Left ventricle myocardium inferior (tissue), 1 donor: ENCODE results near the gene DEFB131B. TPM values are rescaled to one million over a fixed set of nuclear protein-coding genes. Genes with fewer than 3 reads are reported as not detected.

ENCODE experiments used
- DNase-seq: peaks from one replicate; pipeline ENCODE4 v3.0.0-alpha.2; 2020
- H3K27ac ChIP-seq: fragments of 200-600 bp; replicated peaks from 2 replicates; pipeline ENCODE4 v1.8.0; 2021
- H3K27me3 ChIP-seq: fragments of 200-600 bp; 2 replicates; pipeline ENCODE4 v1.8.0; 2021; ENCODE audit warnings: low read depth
- H3K36me3 ChIP-seq: fragments of 200-600 bp; 2 replicates; pipeline ENCODE4 v1.8.0; 2021
- H3K4me1 ChIP-seq: fragments of 200-600 bp; 2 replicates; pipeline ENCODE4 v1.8.0; 2021
- H3K4me3 ChIP-seq: fragments of 200-600 bp; 2 replicates; pipeline ENCODE4 v1.8.0; 2021; ENCODE audit warnings: mild to moderate bottlenecking, moderate library complexity
- H3K9me3 ChIP-seq: fragments of 200-600 bp; replicated peaks from 2 replicates; pipeline ENCODE4 v1.8.0; 2021
- intact Hi-C: fragments of 100-400 bp; cut with micrococcal nuclease; formaldehyde crosslinking; loops from one replicate; pipeline ENCODE4 v1.11.0; 2022
- total RNA-seq: library from RNA; stranded (reverse); fragmentation: NEBNext Ultra II Directional; extraction: Animal tissue kit (Norgen Biotek cat#: 25700); gene quantifications from one replicate; pipeline ENCODE4 v1.2.1, GENCODE V29; 2021
- TF ChIP-seq, protein P1 (sequence below): fragments of 200-600 bp; IDR thresholded peaks from 2 replicates; pipeline ENCODE4 v1.8.0; 2021; ENCODE audit warnings: antibody characterized with exemption, mild to moderate bottlenecking, borderline replicate concordance
- donor health status: DM: no; HTN: yes; CAD: no; lungs with severe emphysema.

DEFB131B gene
- total RNA-seq, 1 donor from 2014 or later = not detected

DNA sequence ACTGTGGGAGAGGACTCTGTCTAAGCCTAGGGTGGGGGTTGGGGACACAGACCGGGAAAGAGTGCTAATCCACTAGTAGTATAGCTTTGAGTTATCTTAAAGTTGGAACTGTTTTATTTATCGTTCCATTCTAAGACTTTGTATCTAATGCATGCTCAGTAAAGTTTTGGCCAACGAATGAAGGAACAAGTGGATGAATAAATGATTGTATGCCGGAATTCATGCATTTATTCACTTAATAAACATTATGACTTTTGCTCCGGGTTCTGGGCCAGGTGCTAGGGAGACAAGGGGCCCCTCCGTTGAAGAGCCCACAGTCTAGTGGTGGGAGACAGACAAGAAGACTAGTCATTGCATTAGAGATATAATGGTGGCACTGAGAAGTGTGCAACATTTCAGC, 51.2 kb downstream of the DEFB131B start:
- H3K4me3 ChIP-seq = peak overlapping the region; percentile 83
- no peaks in the 10 kb centered on the region for H3K9me3 ChIP-seq
- intact Hi-C loops = no loop called here
- no peaks in the 10 kb centered on the region for H3K27me3 ChIP-seq
- peaks cover 67% of the 10 kb centered on the region for H3K4me1 ChIP-seq
- no peak overlapping the region for H3K27ac ChIP-seq
- H3K36me3 ChIP-seq = peaks cover 6% of the 10 kb centered on the region
- TF ChIP-seq, protein P1, sequence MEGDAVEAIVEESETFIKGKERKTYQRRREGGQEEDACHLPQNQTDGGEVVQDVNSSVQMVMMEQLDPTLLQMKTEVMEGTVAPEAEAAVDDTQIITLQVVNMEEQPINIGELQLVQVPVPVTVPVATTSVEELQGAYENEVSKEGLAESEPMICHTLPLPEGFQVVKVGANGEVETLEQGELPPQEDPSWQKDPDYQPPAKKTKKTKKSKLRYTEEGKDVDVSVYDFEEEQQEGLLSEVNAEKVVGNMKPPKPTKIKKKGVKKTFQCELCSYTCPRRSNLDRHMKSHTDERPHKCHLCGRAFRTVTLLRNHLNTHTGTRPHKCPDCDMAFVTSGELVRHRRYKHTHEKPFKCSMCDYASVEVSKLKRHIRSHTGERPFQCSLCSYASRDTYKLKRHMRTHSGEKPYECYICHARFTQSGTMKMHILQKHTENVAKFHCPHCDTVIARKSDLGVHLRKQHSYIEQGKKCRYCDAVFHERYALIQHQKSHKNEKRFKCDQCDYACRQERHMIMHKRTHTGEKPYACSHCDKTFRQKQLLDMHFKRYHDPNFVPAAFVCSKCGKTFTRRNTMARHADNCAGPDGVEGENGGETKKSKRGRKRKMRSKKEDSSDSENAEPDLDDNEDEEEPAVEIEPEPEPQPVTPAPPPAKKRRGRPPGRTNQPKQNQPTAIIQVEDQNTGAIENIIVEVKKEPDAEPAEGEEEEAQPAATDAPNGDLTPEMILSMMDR = no peak
- no peak for DNase-seq

DNA sequence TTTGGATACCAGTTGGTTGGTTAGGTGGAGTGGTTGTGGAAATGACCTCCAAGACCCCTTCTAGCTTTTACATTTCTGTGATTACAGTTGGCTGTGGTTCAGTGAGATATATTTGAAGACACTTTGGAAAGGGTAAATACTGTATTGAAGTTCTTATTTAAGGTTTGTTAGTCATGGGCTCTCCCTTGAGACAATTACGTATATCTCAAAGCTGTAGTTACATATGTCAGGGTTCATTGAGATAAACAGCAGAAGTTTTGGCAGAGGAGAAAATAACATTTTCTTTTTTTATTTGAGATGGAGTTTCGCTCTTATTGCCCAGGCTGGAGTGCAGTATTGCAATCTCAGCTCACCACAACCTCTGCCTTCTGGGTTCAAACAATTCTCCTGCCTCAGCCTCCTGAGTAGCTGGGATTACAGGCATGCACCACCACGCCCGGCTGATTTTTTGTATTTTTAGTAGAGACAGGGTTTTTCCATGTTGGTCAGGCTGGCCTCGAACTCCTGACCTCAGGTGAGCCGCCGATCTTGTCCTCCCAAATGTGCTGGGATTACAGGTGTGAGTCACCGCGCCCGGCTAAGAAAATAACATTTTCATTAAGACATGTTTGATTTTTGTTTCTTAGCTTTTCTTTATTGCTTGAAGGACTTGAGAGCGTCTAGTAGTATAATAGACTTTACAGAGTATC, 52.4 kb downstream of the DEFB131B start:
- no peak for DNase-seq
- Histone ChIP-seq H3K27ac (no peak overlapping the region), H3K27me3 (no peaks in the 10 kb centered on the region), H3K36me3 (no peaks in the 10 kb centered on the region), H3K4me1 (peaks cover 68% of the 10 kb centered on the region), H3K9me3 (no peaks in the 10 kb centered on the region), H3K4me3 (no peak overlapping the region)
- intact Hi-C loops = no loop called here
- TF ChIP-seq, protein P1 = no peak

- H3K4me3 ChIP-seq = no peak overlapping the region
- H3K4me1 ChIP-seq = peaks cover 68% of the 10 kb centered on the region
- intact Hi-C loops = no loop called here
- H3K27ac ChIP-seq = no peak overlapping the region
- no peaks in the 10 kb centered on the region for H3K36me3 ChIP-seq
- TF ChIP-seq, protein P1 = no peak
- H3K27me3 ChIP-seq = no peaks in the 10 kb centered on the region
- DNase-seq = no peak
- H3K9me3 ChIP-seq = no peaks in the 10 kb centered on the region
These were observed 53.0 kb downstream of the DEFB131B start for GRCh38 chr11:71931245-71931602.

GRCh38 chr11:71933141-71933933, 55.1 kb downstream of the DEFB131B start:
- no peaks in the 10 kb centered on the region for H3K9me3 ChIP-seq
- TF ChIP-seq, protein P1 = no peak
- H3K36me3 ChIP-seq = no peaks in the 10 kb centered on the region
- H3K27me3 ChIP-seq = no peaks in the 10 kb centered on the region
- H3K27ac ChIP-seq = no peak overlapping the region
- intact Hi-C loops = no loop called here
- peaks cover 68% of the 10 kb centered on the region for H3K4me1 ChIP-seq
- H3K4me3 ChIP-seq = no peak overlapping the region
- DNase-seq = no peak

Other genes with a start within 250 kb of the DEFB131B start
- gene DEFB108B, start 45.3 kb upstream of the DEFB131B start, total RNA-seq = not detected
- 2.5 TPM for gene XNDC1N, start 50.1 kb downstream of the DEFB131B start, total RNA-seq
- gene RNF121, start 50.6 kb downstream of the DEFB131B start, total RNA-seq = 23.0 TPM
- 4.9 TPM for gene IL18BP, start 120.5 kb downstream of the DEFB131B start, total RNA-seq
- gene NUMA1, start 202.1 kb downstream of the DEFB131B start, total RNA-seq = 82.5 TPM
- gene LRRC51, start 202.4 kb downstream of the DEFB131B start, total RNA-seq = 3.5 TPM
- 82.0 TPM for gene LAMTOR1, start 224.8 kb downstream of the DEFB131B start, total RNA-seq
- not detected for gene TOMT, start 227.5 kb downstream of the DEFB131B start, total RNA-seq
- gene ANAPC15, start 234.2 kb downstream of the DEFB131B start, total RNA-seq = 43.9 TPM